DND-41 (cell line): ENCODE results near the gene IGSF8.

ENCODE experiments used
- ATAC-seq: fragments of 200-7000 bp; cut with Tn5 transposase; 3 replicates; pipeline ENCODE4 v1.9.1; 2021; ENCODE audit warnings: low read depth; ENCODE audit not compliant: insufficient read depth
- DNase-seq: peaks from one replicate; pipeline ENCODE4 v3.0.0-alpha.2; 2020
- H2AFZ ChIP-seq: 2 replicates; pipeline ENCODE4 v1.6.0; 2012; ENCODE audit warnings: low read depth, low read length
- H3K27ac ChIP-seq: 2 replicates; pipeline ENCODE4 v1.5.1; 2012; ENCODE audit warnings: low read length, inconsistent platforms
- H3K27me3 ChIP-seq: fragments of 200-600 bp; sonication (generic); 2 replicates; pipeline ENCODE4 v1.6.0; 2012; ENCODE audit warnings: low read length, mild to moderate bottlenecking, inconsistent platforms; ENCODE audit not compliant: insufficient read depth, poor library complexity
- H3K36me3 ChIP-seq: 2 replicates; pipeline ENCODE4 v1.5.1; 2012; ENCODE audit warnings: low read length, inconsistent platforms; ENCODE audit not compliant: insufficient read depth
- H3K4me1 ChIP-seq: 2 replicates; pipeline ENCODE4 v1.5.1; 2012; ENCODE audit warnings: mild to moderate bottlenecking, low read length; ENCODE audit not compliant: insufficient read depth
- H3K4me2 ChIP-seq: 2 replicates; pipeline ENCODE4 v1.6.0; 2012; ENCODE audit warnings: mild to moderate bottlenecking, moderate library complexity, low read length, inconsistent platforms; ENCODE audit not compliant: insufficient read depth
- H3K4me3 ChIP-seq, 2 experiments: fragments of 200-600 bp in 1 of 2; shearing (Covaris generic) in 1 of 2; 2 replicates each; pipeline ENCODE4 v1.5.1; 2012 to 2016; ENCODE audit warnings: inconsistent platforms in 2 of 2, low read length in 2 of 2, mild to moderate bottlenecking in 2 of 2, low read depth in 1 of 2, moderate library complexity in 1 of 2
- H3K79me2 ChIP-seq: 2 replicates; pipeline ENCODE4 v1.6.0; 2012; ENCODE audit warnings: low read length, inconsistent platforms; ENCODE audit not compliant: insufficient read depth
- H3K9ac ChIP-seq: 2 replicates; pipeline ENCODE4 v1.6.0; 2012; ENCODE audit warnings: low read depth, mild to moderate bottlenecking, inconsistent platforms, low read length, moderate library complexity
- H3K9me3 ChIP-seq: 2 replicates; pipeline ENCODE4 v1.5.1; 2012; ENCODE audit warnings: low read length, moderate library complexity, mild to moderate bottlenecking, inconsistent platforms; ENCODE audit not compliant: insufficient read depth, severe bottlenecking
- H4K20me1 ChIP-seq: 2 replicates; pipeline ENCODE4 v1.6.0; 2012; ENCODE audit warnings: low read length; ENCODE audit not compliant: insufficient read depth
- EZH2 ChIP-seq: IDR thresholded peaks from 3 replicates; pipeline ENCODE4 v1.6.1; 2012; ENCODE audit warnings: borderline replicate concordance, low read depth, mild to moderate bottlenecking, moderate library complexity, low read length, inconsistent platforms; ENCODE audit not compliant: severe bottlenecking
- TF ChIP-seq, protein P1 (sequence below): IDR thresholded peaks from 2 replicates; pipeline ENCODE4 v1.5.1; 2012; ENCODE audit warnings: borderline replicate concordance, low read length, moderate library complexity, mild to moderate bottlenecking; ENCODE audit not compliant: poor library complexity, severe bottlenecking; ENCODE audit errors: extremely low read depth

The IGSF8 gene

GRCh38 chr1:160134791-160135572 is 36.6 kb upstream of the IGSF8 start:
- Histone ChIP-seq H3K79me2 (no peaks in the 10 kb centered on the region), H3K4me1 (no peaks in the 10 kb centered on the region), H3K9ac (no peak overlapping the region), H3K4me3 (no peak overlapping the region), H2AFZ (no peak overlapping the region), H3K4me2 (no peak overlapping the region), H3K27ac (no peak overlapping the region), H3K9me3 (no peaks in the 10 kb centered on the region), H4K20me1 (no peaks in the 10 kb centered on the region), H3K36me3 (no peaks in the 10 kb centered on the region), H3K27me3 (peaks cover 17% of the 10 kb centered on the region)
- DNase-seq: no peak
- no peak for TF ChIP-seq EZH2
- TF ChIP-seq, protein P1, sequence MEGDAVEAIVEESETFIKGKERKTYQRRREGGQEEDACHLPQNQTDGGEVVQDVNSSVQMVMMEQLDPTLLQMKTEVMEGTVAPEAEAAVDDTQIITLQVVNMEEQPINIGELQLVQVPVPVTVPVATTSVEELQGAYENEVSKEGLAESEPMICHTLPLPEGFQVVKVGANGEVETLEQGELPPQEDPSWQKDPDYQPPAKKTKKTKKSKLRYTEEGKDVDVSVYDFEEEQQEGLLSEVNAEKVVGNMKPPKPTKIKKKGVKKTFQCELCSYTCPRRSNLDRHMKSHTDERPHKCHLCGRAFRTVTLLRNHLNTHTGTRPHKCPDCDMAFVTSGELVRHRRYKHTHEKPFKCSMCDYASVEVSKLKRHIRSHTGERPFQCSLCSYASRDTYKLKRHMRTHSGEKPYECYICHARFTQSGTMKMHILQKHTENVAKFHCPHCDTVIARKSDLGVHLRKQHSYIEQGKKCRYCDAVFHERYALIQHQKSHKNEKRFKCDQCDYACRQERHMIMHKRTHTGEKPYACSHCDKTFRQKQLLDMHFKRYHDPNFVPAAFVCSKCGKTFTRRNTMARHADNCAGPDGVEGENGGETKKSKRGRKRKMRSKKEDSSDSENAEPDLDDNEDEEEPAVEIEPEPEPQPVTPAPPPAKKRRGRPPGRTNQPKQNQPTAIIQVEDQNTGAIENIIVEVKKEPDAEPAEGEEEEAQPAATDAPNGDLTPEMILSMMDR: no peak
- no peak for ATAC-seq

- no peak overlapping the region for H3K4me3 ChIP-seq
- no peak overlapping the region for H3K27ac ChIP-seq
- H3K27me3 ChIP-seq: peaks cover 15% of the 10 kb centered on the region
- H3K9ac ChIP-seq: no peak overlapping the region
- H3K4me1 ChIP-seq: no peaks in the 10 kb centered on the region
- H4K20me1 ChIP-seq: no peaks in the 10 kb centered on the region
- H3K79me2 ChIP-seq: no peaks in the 10 kb centered on the region
- TF ChIP-seq EZH2: no peak
- TF ChIP-seq, protein P1: no peak
- no peak overlapping the region for H2AFZ ChIP-seq
- no peak overlapping the region for H3K4me2 ChIP-seq
- no peak for DNase-seq
- no peak for ATAC-seq
- H3K36me3 ChIP-seq: no peaks in the 10 kb centered on the region
- H3K9me3 ChIP-seq: no peaks in the 10 kb centered on the region
These were observed 35.8 kb upstream of the IGSF8 start for GRCh38 chr1:160133990-160134770.

DNA sequence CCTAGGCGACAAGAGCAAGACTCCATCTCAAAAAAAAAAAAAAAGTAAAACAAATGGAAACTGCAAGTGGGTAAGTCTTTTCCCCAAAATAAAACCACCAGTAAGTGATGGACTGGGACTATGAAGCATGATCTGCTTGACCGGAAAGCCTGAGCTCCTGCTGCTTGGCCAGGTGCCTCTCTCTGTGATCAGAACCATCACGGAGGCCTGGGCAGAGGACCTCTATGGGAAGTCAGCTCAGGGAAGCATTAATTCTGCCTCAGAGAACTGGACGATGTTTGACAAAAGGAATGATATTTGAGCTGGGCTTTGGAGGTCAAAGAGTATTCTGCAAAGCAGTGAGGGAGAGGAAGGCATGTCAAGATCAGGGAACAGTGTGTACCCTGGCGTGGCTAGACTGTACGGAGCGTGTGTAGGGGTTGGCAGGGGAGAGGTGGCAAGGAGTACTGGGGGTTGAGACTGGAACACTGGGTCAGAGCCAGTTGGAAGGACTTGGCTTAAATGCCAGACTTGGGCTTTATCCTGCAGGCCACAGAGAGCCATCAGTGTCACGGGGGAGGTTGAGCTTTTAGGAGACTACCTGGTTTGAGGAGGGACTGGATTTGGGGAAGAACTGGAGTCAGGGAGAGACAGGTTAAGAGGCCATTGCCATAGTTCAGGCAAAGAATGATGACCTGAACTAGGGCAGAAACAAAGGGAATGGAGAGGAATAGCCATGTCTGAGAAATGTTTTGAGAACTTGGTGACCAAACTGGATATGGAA is 33.6 kb upstream of the IGSF8 start:
- H3K4me2 ChIP-seq: no peak overlapping the region
- DNase-seq (no peak), ATAC-seq (no peak)
- H3K9ac ChIP-seq: no peak overlapping the region
- H3K4me3 ChIP-seq: no peak overlapping the region
- no peaks in the 10 kb centered on the region for H3K36me3 ChIP-seq
- no peaks in the 10 kb centered on the region for H3K79me2 ChIP-seq
- H3K9me3 ChIP-seq: no peaks in the 10 kb centered on the region
- H3K27ac ChIP-seq: no peak overlapping the region
- H3K27me3 ChIP-seq: peaks cover 17% of the 10 kb centered on the region
- TF ChIP-seq EZH2: no peak
- TF ChIP-seq, protein P1: no peak
- H2AFZ ChIP-seq: no peak overlapping the region
- H4K20me1 ChIP-seq: no peaks in the 10 kb centered on the region
- no peaks in the 10 kb centered on the region for H3K4me1 ChIP-seq
